ENCODE data around the gene OR3A2. TPM values are rescaled to one million over a fixed set of nuclear protein-coding genes. Genes with fewer than 3 reads are reported as not detected.
"Not testable (repeated sequence)": the region's sequence is repeated elsewhere in the genome, so short reads cannot be mapped to it uniquely, and the experiment has no call there.

Gene OR3A2
- total RNA-seq, 2 experiments from 2014 or later, result 7.2 to 8.3 TPM

- H3K36me3 Mint-ChIP-seq, result peaks cover 20% of the 10 kb centered on the region
- H3K4me3 Mint-ChIP-seq, result not testable (repeated sequence)
These were observed 43.3 kb downstream of the OR3A2 start for GRCh38 chr17:3342782-3343181.

DNA sequence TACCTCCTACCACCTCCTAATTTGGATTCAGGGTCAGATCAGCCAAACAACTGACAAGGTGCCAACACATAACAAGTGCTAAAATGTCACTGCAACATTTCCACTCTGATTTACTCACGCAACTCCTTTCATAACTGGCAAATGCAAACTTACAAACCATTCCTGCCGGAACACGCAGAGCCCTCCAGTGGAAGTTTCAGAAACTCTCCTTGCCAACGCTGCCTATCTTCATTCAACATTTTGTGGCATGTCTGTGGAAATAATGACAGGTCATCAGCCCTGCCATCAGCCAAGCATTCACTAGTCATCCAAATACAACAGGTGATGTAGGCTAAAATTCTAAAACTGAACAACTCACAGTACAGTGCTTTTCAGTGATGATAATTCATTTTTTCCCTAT is 50.2 kb downstream of the OR3A2 start:
- peaks cover 15% of the 10 kb centered on the region for H3K27me3 Mint-ChIP-seq
- no peak for DNase-seq
- peaks cover 23% of the 10 kb centered on the region for H3K36me3 Mint-ChIP-seq
- H3K4me1 Mint-ChIP-seq, result no peaks in the 10 kb centered on the region
- peaks cover 20% of the 10 kb centered on the region for H3K9me3 Mint-ChIP-seq
- no peak overlapping the region for H3K4me3 Mint-ChIP-seq
- no peak overlapping the region for H3K27ac Mint-ChIP-seq

More at GRCh38 chr17:3342782-3343181, 43.3 kb downstream of the OR3A2 start:
- H3K4me1 Mint-ChIP-seq, H3K27ac Mint-ChIP-seq, DNase-seq: not testable (repeated sequence)
- Mint-ChIP-seq H3K9me3 (peaks cover 14% of the 10 kb centered on the region), H3K27me3 (peaks cover 17% of the 10 kb centered on the region)

DNA sequence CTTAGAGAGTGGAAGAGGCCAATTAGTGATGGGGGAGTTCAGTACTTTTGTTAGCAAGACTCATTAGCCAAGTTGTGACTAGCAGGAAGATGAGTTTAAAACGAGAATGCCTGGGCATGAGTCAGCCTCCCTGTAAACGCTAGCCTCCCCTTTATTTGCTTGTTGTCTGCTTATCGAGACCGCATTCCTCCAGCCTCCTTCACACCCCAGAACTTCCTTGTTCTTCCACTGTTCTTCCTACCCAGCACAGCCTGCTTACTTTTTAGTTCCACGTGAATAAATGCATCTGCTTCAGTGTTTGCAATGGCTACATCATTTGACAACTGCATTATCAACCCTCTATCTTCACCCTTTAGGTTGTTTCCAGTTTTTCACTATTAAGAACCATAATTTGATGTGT is 67.8 kb downstream of the OR3A2 start:
- H3K9me3 Mint-ChIP-seq, result peaks cover 9% of the 10 kb centered on the region
- no peak for DNase-seq
- H3K36me3 Mint-ChIP-seq, result peaks cover 4% of the 10 kb centered on the region
- H3K27ac Mint-ChIP-seq, result no peak overlapping the region
- no peaks in the 10 kb centered on the region for H3K27me3 Mint-ChIP-seq
- H3K4me1 Mint-ChIP-seq, result no peaks in the 10 kb centered on the region
- no peak overlapping the region for H3K4me3 Mint-ChIP-seq

- H3K4me3 Mint-ChIP-seq, result no peak overlapping the region
- H3K36me3 Mint-ChIP-seq, result peaks cover 4% of the 10 kb centered on the region
- no peaks in the 10 kb centered on the region for H3K27me3 Mint-ChIP-seq
- no peaks in the 10 kb centered on the region for H3K4me1 Mint-ChIP-seq
- no peak for DNase-seq
- no peak overlapping the region for H3K27ac Mint-ChIP-seq
- H3K9me3 Mint-ChIP-seq, result peaks cover 3% of the 10 kb centered on the region
These were observed 69.3 kb downstream of the OR3A2 start for GRCh38 chr17:3316836-3317235.

GRCh38 chr17:3308603-3309002 is 77.5 kb downstream of the OR3A2 start:
- Mint-ChIP-seq H3K27ac (no peak overlapping the region), H3K36me3 (no peaks in the 10 kb centered on the region), H3K27me3 (no peaks in the 10 kb centered on the region), H3K9me3 (no peaks in the 10 kb centered on the region), H3K4me3 (no peak overlapping the region), H3K4me1 (no peaks in the 10 kb centered on the region)
- DNase-seq, result no peak

DNA sequence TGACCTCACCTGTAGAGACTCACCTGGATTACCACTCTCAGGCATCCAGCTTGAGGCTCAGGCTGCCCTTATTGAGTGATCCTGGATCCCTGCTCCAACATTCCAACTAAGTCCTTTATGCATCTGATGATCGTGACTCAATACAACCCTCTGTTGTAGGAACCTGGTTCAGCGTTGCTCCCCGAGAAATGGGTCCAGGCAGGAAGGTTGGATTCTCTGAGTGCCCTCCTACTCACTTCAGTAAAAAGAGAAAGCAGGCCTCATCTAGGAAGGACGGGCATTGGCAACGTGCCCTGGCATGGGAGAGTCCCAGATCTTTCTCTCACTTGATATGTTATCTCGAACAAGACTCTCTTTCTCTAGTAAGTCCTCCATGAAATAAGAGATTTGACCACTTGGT is 87.8 kb downstream of the OR3A2 start, which contains the start of gene OR3A1:
OR3A1 (minus strand) TSS at position 101 of the 400 bp plus-strand sequence. CDS start 5,778 bp downstream, outside the sequence.
- H3K36me3 Mint-ChIP-seq, result peaks cover 1% of the 10 kb centered on the region
- no peaks in the 10 kb centered on the region for H3K27me3 Mint-ChIP-seq
- H3K4me3 Mint-ChIP-seq, result no peak within 1 kb of the TSS
- H3K4me1 Mint-ChIP-seq, result no peaks in the 10 kb centered on the region
- no peak for DNase-seq
- H3K27ac Mint-ChIP-seq, result no peak within 1 kb of the TSS
- no peaks in the 10 kb centered on the region for H3K9me3 Mint-ChIP-seq

DNA sequence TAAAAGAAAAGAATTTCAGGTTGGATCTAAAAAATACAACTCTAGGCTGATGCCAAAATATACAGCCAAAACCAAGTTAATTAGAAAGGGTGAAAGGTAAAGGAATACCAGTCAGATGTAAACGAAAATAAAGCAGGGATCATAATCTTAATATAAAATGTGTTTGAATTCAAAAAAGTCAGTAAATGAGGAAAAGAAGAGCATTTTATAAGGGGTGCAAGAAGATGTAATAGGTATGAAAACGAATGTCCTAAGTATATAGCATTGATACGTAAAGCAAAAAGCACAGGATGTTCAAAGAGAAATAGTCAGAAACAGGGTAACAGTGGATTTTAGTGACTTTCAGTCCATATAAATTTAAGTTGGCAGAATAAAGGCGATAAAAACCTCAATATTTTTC is 90.5 kb downstream of the OR3A2 start:
- Mint-ChIP-seq H3K4me3 (no peak overlapping the region), H3K9me3 (peaks cover 4% of the 10 kb centered on the region), H3K27me3 (peaks cover 6% of the 10 kb centered on the region), H3K4me1 (no peaks in the 10 kb centered on the region), H3K36me3 (peaks cover 4% of the 10 kb centered on the region), H3K27ac (no peak overlapping the region)
- DNase-seq, result no peak

GRCh38 chr17:3293548-3293947 is 92.6 kb downstream of the OR3A2 start:
- not testable (repeated sequence) for H3K4me3 Mint-ChIP-seq, H3K36me3 Mint-ChIP-seq, DNase-seq

DNA sequence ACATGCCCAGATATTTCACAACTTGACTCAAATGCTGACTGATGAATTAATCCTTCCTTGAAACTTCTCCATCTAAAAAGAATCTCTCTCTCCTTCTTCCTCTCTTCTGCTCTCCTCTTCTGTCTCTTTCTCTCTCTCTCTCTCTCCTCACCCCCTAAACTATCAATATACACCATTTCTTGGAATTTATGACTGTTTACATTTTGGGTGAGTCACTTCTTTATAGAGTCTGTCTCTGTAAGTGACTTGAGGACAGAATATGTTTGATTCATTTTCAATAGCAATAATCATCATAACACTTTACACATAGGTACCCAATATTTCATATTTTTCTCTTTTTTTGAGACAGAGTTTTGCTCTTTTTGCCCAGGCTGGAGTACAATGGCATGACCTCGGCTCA is 103.2 kb downstream of the OR3A2 start:
- no peaks in the 10 kb centered on the region for H3K4me1 Mint-ChIP-seq
- H3K27ac Mint-ChIP-seq, result no peak overlapping the region
- peaks cover 6% of the 10 kb centered on the region for H3K9me3 Mint-ChIP-seq
- no peak overlapping the region for H3K4me3 Mint-ChIP-seq
- no peak for DNase-seq
- peaks cover 3% of the 10 kb centered on the region for H3K27me3 Mint-ChIP-seq
- H3K36me3 Mint-ChIP-seq, result peaks cover 11% of the 10 kb centered on the region

More at GRCh38 chr17:3293548-3293947, 92.6 kb downstream of the OR3A2 start:
- H3K4me1 Mint-ChIP-seq, H3K27ac Mint-ChIP-seq, H3K27me3 Mint-ChIP-seq, H3K9me3 Mint-ChIP-seq: not testable (repeated sequence)

DNA sequence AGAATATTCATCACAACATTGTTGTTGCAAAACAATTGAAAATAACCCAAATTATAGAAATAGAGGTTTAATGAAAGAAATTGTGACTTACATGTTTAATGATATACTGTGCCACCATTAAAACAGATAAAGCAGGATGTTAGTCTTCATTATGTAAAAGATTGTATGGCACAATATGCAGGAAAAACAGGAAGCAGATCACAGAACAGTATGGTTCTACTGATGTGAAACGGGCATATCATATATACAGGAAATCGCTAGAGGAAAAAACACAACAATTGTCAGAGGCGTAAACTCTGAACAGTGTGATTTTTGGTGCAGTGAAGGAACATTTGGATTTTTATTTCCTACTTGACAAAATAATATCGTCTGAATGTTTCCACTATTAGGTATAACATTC is 110.0 kb downstream of the OR3A2 start:
- DNase-seq, result no peak
- no peak overlapping the region for H3K27ac Mint-ChIP-seq
- H3K4me1 Mint-ChIP-seq, result no peaks in the 10 kb centered on the region
- peaks cover 11% of the 10 kb centered on the region for H3K9me3 Mint-ChIP-seq
- no peaks in the 10 kb centered on the region for H3K27me3 Mint-ChIP-seq
- peaks cover 21% of the 10 kb centered on the region for H3K36me3 Mint-ChIP-seq
- no peak overlapping the region for H3K4me3 Mint-ChIP-seq

DNA sequence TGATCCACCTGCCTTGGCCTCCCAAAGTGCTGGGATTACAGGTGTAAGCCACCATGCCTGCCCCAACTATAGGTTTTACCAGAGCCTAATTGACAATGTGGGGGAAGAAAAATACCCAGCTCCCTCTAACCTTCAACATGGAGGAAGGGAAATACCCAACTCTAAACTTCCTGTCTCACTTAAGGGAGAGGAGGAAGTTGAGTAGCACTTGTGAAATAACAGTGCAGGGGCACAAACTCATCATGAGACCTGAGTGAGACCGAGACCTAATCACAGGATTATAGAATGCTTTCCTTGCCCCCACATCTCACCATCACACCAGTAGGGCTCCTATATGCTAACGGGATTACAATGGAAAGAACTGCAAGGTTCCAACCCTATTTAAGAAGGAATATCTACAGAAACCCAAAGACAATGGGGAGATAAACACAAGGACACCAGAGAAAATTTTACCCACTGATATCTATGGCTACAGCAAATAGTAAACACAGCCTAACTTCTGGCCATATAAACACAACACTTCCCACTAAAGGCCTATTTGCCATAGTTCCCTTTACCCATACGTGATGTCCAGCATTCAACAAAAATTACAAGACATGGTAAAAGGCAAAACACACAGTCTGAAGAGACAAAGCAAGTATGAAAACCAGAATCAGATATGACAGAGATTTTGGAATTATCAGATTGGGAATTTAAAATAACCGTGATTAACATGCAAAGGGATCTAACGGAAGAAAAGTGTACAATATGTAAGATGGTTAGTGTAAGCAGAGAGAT is 114.8 kb downstream of the OR3A2 start:
- H3K36me3 Mint-ChIP-seq, result peaks cover 8% of the 10 kb centered on the region
- no peaks in the 10 kb centered on the region for H3K27me3 Mint-ChIP-seq
- DNase-seq, result no peak
- no peak overlapping the region for H3K27ac Mint-ChIP-seq
- H3K4me1 Mint-ChIP-seq, result no peaks in the 10 kb centered on the region
- H3K4me3 Mint-ChIP-seq, result no peak overlapping the region
- peaks cover 13% of the 10 kb centered on the region for H3K9me3 Mint-ChIP-seq

DNA sequence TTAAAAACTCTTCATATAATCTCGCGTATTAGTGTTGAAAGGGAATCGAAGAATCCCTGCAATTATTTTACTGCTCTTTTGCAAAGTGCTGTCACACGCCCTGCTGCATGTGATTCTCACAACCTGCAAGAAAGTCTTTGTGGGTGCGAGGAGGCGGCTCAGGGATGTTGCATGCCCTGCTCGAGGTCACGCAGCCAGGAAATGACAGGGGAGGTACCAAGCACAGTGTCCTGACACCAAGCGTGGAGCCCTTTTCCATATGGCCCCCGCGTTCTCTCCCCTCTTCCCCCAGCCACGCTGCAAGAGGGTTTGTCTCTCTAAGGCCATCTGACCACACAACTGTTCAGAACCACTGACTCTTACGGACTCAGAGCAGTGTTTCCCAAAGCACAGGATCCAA is 125.5 kb downstream of the OR3A2 start:
- Mint-ChIP-seq H3K4me1 (no peaks in the 10 kb centered on the region), H3K27me3 (peaks cover 5% of the 10 kb centered on the region), H3K9me3 (peaks cover 7% of the 10 kb centered on the region), H3K4me3 (no peak overlapping the region), H3K27ac (no peak overlapping the region), H3K36me3 (peaks cover 1% of the 10 kb centered on the region)
- DNase-seq, result no peak

- DNase-seq, result no peak
- peaks cover 5% of the 10 kb centered on the region for H3K27me3 Mint-ChIP-seq
- H3K4me1 Mint-ChIP-seq, result no peaks in the 10 kb centered on the region
- H3K27ac Mint-ChIP-seq, result no peak overlapping the region
- H3K36me3 Mint-ChIP-seq, result peaks cover 1% of the 10 kb centered on the region
- peaks cover 7% of the 10 kb centered on the region for H3K9me3 Mint-ChIP-seq
- no peak overlapping the region for H3K4me3 Mint-ChIP-seq
These were observed 125.9 kb downstream of the OR3A2 start for GRCh38 chr17:3260163-3260562.

- Mint-ChIP-seq H3K36me3 (peaks cover 1% of the 10 kb centered on the region), H3K4me3 (no peak overlapping the region), H3K9me3 (peaks cover 11% of the 10 kb centered on the region), H3K27me3 (peaks cover 8% of the 10 kb centered on the region), H3K27ac (no peak overlapping the region), H3K4me1 (no peaks in the 10 kb centered on the region)
- no peak for DNase-seq
These were observed 129.5 kb downstream of the OR3A2 start for GRCh38 chr17:3256575-3256974.

DNA sequence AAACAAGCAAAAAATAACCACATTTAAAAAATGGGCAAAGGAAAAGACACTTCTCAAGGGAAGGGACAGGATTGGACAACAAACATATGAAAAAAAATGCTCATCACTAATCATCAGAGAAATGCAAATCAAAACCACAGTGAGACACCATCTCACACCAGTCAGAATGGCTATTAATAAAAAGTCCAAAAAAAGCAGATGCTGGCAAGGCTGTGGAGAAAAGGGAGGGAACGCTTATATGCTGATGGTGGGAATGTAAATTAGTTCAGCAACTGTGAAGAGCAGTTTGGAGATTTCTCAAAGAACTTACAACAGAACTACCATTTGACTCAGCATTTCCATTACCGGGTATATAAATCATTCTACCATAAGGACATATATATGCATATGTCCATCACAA is 137.1 kb downstream of the OR3A2 start:
- not testable (repeated sequence) for H3K9me3 Mint-ChIP-seq, H3K36me3 Mint-ChIP-seq, H3K27me3 Mint-ChIP-seq, H3K4me1 Mint-ChIP-seq, DNase-seq, H3K27ac Mint-ChIP-seq, H3K4me3 Mint-ChIP-seq

DNA sequence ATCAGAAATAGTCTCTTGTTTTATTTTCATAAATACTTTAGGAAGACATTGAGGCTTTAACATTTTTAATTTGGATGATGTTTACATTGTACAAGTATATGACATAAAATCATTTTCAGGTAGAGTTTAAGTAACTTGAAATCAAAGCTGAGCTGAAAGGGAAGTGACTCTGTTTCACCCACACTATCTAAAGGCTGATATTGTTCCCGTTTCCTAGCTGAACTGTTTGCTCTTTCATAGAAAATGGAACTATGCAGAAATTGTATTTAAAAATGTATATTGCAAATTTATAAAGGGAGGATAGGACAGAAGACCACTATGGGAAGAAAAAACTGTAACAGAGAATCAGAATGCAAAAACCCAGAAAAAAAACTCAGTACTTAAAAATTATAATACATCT is 141.3 kb downstream of the OR3A2 start:
- H3K4me3 Mint-ChIP-seq, H3K9me3 Mint-ChIP-seq, H3K27ac Mint-ChIP-seq, H3K27me3 Mint-ChIP-seq, H3K4me1 Mint-ChIP-seq, H3K36me3 Mint-ChIP-seq, DNase-seq: not testable (repeated sequence)

Measured in activated naive CD8-positive, alpha-beta T cell treated with anti-CD3 and anti-CD28 coated beads for 36 hours (primary cell).